A673 (cell line): ENCODE measurements around the gene INAVA. TPM values are rescaled to one million over a fixed set of nuclear protein-coding genes. Genes with fewer than 3 reads are reported as not detected.
"Not testable (repeated sequence)": the region's sequence is repeated elsewhere in the genome, so short reads cannot be mapped to it uniquely, and the experiment has no call there.

Experiments used
- BruUV-seq: library from RNA; stranded (reverse); fragments of 400-500 nt; replicated peaks from 2 replicates; lab custom pipeline; 2021; lab: Mats Ljungman, UMichigan
- CTCF ChIA-PET: fragments of 300-600 bp; sonication (Branson Sonifier 250); formaldehyde crosslinking; loops from one replicate; lab custom pipeline; 2022; ENCODE audit warnings: antibody characterized with exemption; lab: Charles Lee
- POLR2A ChIA-PET: fragments of 300-600 bp; sonication (Branson Sonifier 250); formaldehyde crosslinking; loops from one replicate; lab custom pipeline; 2022; ENCODE audit warnings: antibody characterized with exemption; ENCODE audit not compliant: low non-redundant PET; lab: Charles Lee
- DNase-seq: peaks from one replicate; pipeline ENCODE4 v3.0.0-alpha.2; 2015; ENCODE audit warnings: low spot score
- H3K27ac ChIP-seq: fragments of 200-600 bp; sonication (generic); 2 replicates; pipeline ENCODE4 v1.5.1; 2016; ENCODE audit warnings: mixed run types, low read depth, mild to moderate bottlenecking, mixed read lengths, antibody characterized with exemption, low read length; ENCODE audit not compliant: poor library complexity, severe bottlenecking
- H3K27me3 ChIP-seq: fragments of 200-600 bp; sonication (generic); replicated peaks from 2 replicates; pipeline ENCODE4 v1.6.1; 2017; ENCODE audit warnings: mixed run types, low read depth, mild to moderate bottlenecking, mixed read lengths, antibody characterized with exemption, low read length; ENCODE audit not compliant: insufficient read depth, poor library complexity
- H3K36me3 ChIP-seq: fragments of 200-600 bp; sonication (generic); 2 replicates; pipeline ENCODE4 v1.6.1; 2016; ENCODE audit warnings: mixed run types, mild to moderate bottlenecking, mixed read lengths, antibody characterized with exemption, low read length; ENCODE audit not compliant: insufficient read depth, poor library complexity, severe bottlenecking
- H3K4me1 ChIP-seq: fragments of 200-600 bp; sonication (generic); 2 replicates; pipeline ENCODE4 v1.6.1; 2017; ENCODE audit warnings: mixed run types, mild to moderate bottlenecking, mixed read lengths, antibody characterized with exemption, low read length; ENCODE audit not compliant: insufficient read depth, poor library complexity, severe bottlenecking
- H3K4me3 ChIP-seq: fragments of 200-600 bp; sonication (generic); 2 replicates; pipeline ENCODE4 v1.5.1; 2016; ENCODE audit warnings: low read depth, mixed run types, mild to moderate bottlenecking, mixed read lengths, low read length; ENCODE audit not compliant: poor library complexity, severe bottlenecking
- H3K9me3 ChIP-seq: fragments of 200-600 bp; sonication (generic); 2 replicates; pipeline ENCODE4 v1.6.1; 2016; ENCODE audit warnings: mixed run types, low read depth, mild to moderate bottlenecking, mixed read lengths, antibody characterized with exemption, low read length; ENCODE audit not compliant: poor library complexity, severe bottlenecking
- EZH2 ChIP-seq: fragments of 200-600 bp; sonication (generic); IDR thresholded peaks from 2 replicates; pipeline ENCODE4 v1.6.1; 2017; ENCODE audit warnings: borderline replicate concordance, low read depth, mild to moderate bottlenecking, mixed read lengths, antibody characterized with exemption, low read length; ENCODE audit not compliant: poor library complexity, severe bottlenecking
- intact Hi-C: fragments of 100-400 bp; cut with micrococcal nuclease; formaldehyde crosslinking; loops from one replicate; pipeline ENCODE4 v1.10.0; 2022; ENCODE audit not compliant: unreplicated experiment
- total RNA-seq: library from RNA; stranded (reverse); gene quantifications from 2 replicates; pipeline ENCODE4 v1.2.3, GENCODE V29; 2021
- TF ChIP-seq, protein P1 (sequence below): fragments of 300-800, 200-600 bp; sonication (generic); conservative IDR thresholded peaks from 2 replicates; pipeline ENCODE4 v1.5.1; 2017; ENCODE audit warnings: low read depth, mild to moderate bottlenecking, antibody characterized with exemption, low read length, moderate library complexity, mixed read lengths

INAVA gene
- total RNA-seq, 1 experiment from 2014 or later: 0.45 TPM

DNA sequence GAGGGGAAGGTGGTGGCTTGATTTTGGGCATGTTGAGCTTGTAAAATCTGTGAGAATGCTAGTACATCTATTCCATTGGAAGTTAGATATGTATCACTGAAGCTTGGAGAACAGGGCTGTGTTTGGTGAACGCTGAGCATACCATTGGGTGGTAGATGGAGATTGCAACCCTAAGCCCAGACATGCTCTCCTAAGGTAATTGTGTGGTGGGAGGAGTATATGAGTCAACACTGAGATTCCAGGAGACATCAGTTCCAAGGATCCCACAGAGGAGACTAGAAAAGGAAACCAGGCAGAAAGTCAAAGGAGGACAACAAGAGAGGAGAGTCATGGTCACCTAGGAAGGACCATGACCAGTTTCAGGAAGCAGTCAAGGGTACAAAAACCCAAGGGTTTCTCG is 68.4 kb downstream of the INAVA start:
- H3K9me3 ChIP-seq: no peaks in the 10 kb centered on the region

DNA sequence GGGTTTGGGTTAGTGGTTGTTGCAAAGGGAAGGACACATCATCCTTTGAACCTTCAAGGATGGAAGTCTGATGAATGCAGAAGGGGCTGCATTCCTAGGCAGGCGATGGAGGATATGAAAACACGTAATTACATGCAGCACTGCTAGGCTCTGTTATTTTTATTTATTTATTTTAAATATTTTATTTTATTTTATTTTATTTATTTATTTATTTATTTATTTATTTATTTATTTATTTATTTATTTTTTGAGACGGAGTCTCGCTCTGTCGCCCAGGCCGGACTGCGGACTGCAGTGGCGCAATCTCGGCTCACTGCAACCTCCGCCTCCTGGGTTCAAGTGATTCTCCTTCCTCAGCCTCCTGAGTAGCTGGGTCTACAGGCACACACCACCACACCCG is 69.2 kb downstream of the INAVA start:
- POLR2A ChIA-PET, H3K4me1 ChIP-seq, H3K9me3 ChIP-seq, BruUV-seq, H3K4me3 ChIP-seq, H3K36me3 ChIP-seq, intact Hi-C loops, H3K27me3 ChIP-seq, CTCF ChIA-PET, DNase-seq, H3K27ac ChIP-seq: not testable (repeated sequence)

More for the DNA sequence above, 68.4 kb downstream of the INAVA start:
- Histone ChIP-seq H3K4me1 (no peaks in the 10 kb centered on the region), H3K36me3 (no peaks in the 10 kb centered on the region), H3K27me3 (no peaks in the 10 kb centered on the region), H3K4me3 (no peak overlapping the region), H3K27ac (no peak overlapping the region)
- POLR2A ChIA-PET: no interaction called here
- DNase-seq: no peak
- TF ChIP-seq, protein P1, sequence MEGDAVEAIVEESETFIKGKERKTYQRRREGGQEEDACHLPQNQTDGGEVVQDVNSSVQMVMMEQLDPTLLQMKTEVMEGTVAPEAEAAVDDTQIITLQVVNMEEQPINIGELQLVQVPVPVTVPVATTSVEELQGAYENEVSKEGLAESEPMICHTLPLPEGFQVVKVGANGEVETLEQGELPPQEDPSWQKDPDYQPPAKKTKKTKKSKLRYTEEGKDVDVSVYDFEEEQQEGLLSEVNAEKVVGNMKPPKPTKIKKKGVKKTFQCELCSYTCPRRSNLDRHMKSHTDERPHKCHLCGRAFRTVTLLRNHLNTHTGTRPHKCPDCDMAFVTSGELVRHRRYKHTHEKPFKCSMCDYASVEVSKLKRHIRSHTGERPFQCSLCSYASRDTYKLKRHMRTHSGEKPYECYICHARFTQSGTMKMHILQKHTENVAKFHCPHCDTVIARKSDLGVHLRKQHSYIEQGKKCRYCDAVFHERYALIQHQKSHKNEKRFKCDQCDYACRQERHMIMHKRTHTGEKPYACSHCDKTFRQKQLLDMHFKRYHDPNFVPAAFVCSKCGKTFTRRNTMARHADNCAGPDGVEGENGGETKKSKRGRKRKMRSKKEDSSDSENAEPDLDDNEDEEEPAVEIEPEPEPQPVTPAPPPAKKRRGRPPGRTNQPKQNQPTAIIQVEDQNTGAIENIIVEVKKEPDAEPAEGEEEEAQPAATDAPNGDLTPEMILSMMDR: no peak
- TF ChIP-seq EZH2: no peak
- CTCF ChIA-PET: no interaction called here
- intact Hi-C loops: no loop called here
- BruUV-seq: no TSS peak

Other genes with a start within 250 kb of the INAVA start
- gene DDX59, start 225.0 kb upstream of the INAVA start, total RNA-seq: 16.0 and 17.4 TPM in 2 replicates
- gene CAMSAP2, start 156.0 kb upstream of the INAVA start, total RNA-seq: 39.4 and 39.5 TPM in 2 replicates
- gene GPR25, start 21.9 kb upstream of the INAVA start, total RNA-seq: not detected in 2 replicates
- 0.60 and 1.5 TPM in 2 replicates for gene KIF21B, start 128.8 kb downstream of the INAVA start, total RNA-seq
- not detected in 2 replicates for gene CACNA1S, start 217.5 kb downstream of the INAVA start, total RNA-seq
- 0.22 TPM in 1 of 2 replicates, not detected in the other for gene ASCL5, start 232.3 kb downstream of the INAVA start, total RNA-seq